Adipocyte (in vitro differentiated cells): ENCODE measurements around the gene TFEB.

ENCODE experiments used
- DNase-seq: peaks from one replicate; pipeline ENCODE4 v3.0.0-alpha.2; 2015; ENCODE audit warnings: low read depth
- H3K27me3 ChIP-seq: replicated peaks from 2 replicates; pipeline ENCODE4 v1.7.0; 2013; ENCODE audit warnings: mild to moderate bottlenecking, low read length, moderate library complexity; ENCODE audit not compliant: control insufficient read depth, insufficient read depth
- H3K36me3 ChIP-seq: 2 replicates; pipeline ENCODE4 v1.7.0; 2013; ENCODE audit warnings: low read length, mild to moderate bottlenecking, moderate library complexity; ENCODE audit not compliant: control insufficient read depth, insufficient read depth, severe bottlenecking
- H3K4me1 ChIP-seq: 2 replicates; pipeline ENCODE4 v1.7.0; 2013; ENCODE audit warnings: mild to moderate bottlenecking, low read length, moderate library complexity; ENCODE audit not compliant: control insufficient read depth, insufficient read depth
- H3K4me3 ChIP-seq: 2 replicates; pipeline ENCODE4 v1.7.0; 2013; ENCODE audit warnings: mild to moderate bottlenecking, low read length, moderate library complexity
- H3K9ac ChIP-seq: 2 replicates; pipeline ENCODE4 v1.7.0; 2013; ENCODE audit warnings: mild to moderate bottlenecking, low read length, moderate library complexity
- H3K9me3 ChIP-seq: 2 replicates; pipeline ENCODE4 v1.7.0; 2013; ENCODE audit warnings: mild to moderate bottlenecking, low read length, moderate library complexity; ENCODE audit not compliant: control insufficient read depth

The TFEB gene

GRCh38 chr6:41706876-41707564 lies 28.4 kb downstream of the TFEB start:
- Histone ChIP-seq H3K9me3 (no peaks in the 10 kb centered on the region), H3K9ac (no peak overlapping the region), H3K4me1 (peaks cover 21% of the 10 kb centered on the region), H3K36me3 (no peaks in the 10 kb centered on the region), H3K27me3 (no peaks in the 10 kb centered on the region), H3K4me3 (no peak overlapping the region)
- DNase-seq: peak; percentile 79

GRCh38 chr6:41705996-41706835 lies 29.2 kb downstream of the TFEB start:
- H3K4me3 ChIP-seq: no peak overlapping the region
- H3K27me3 ChIP-seq: no peaks in the 10 kb centered on the region
- H3K9ac ChIP-seq: peak overlapping the region; percentile 3
- H3K9me3 ChIP-seq: no peaks in the 10 kb centered on the region
- H3K4me1 ChIP-seq: peaks cover 21% of the 10 kb centered on the region
- peak; percentile 86 for DNase-seq
- no peaks in the 10 kb centered on the region for H3K36me3 ChIP-seq

- no peak for DNase-seq
- no peaks in the 10 kb centered on the region for H3K36me3 ChIP-seq
- no peak overlapping the region for H3K4me3 ChIP-seq
- H3K9ac ChIP-seq: peak overlapping the region; percentile 3
- no peaks in the 10 kb centered on the region for H3K27me3 ChIP-seq
- H3K9me3 ChIP-seq: no peaks in the 10 kb centered on the region
- peaks cover 21% of the 10 kb centered on the region for H3K4me1 ChIP-seq
These were observed 30.0 kb downstream of the TFEB start for GRCh38 chr6:41705311-41705995.

GRCh38 chr6:41704656-41705310 lies 30.6 kb downstream of the TFEB start:
- H3K4me3 ChIP-seq: no peak overlapping the region
- no peaks in the 10 kb centered on the region for H3K36me3 ChIP-seq

DNA sequence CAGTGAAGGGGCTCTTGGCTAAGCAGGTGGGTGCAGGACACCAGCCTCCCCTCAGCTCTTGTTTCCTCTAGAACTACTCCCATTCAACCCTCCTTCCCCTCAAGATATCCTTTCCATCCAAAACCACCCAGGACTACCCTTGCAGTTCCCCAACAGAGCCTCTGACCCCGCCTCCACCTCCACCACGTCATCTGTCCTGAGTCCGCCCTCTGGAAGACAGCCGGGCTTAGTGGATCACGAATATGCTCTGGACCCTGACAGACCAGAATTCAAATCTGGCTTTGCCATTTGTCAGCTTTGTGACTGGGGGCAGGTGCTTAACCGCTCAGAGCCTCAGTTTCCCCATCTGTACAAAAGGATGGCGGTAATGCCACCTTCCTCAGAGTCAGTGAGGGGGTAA lies 31.4 kb downstream of the TFEB start:
- Histone ChIP-seq H3K9ac (no peak overlapping the region), H3K27me3 (no peaks in the 10 kb centered on the region), H3K36me3 (no peaks in the 10 kb centered on the region), H3K4me3 (no peak overlapping the region), H3K4me1 (peaks cover 21% of the 10 kb centered on the region), H3K9me3 (no peaks in the 10 kb centered on the region)
- no peak for DNase-seq

More at GRCh38 chr6:41704656-41705310, 30.6 kb downstream of the TFEB start:
- no peaks in the 10 kb centered on the region for H3K9me3 ChIP-seq
- H3K27me3 ChIP-seq: no peaks in the 10 kb centered on the region
- no peak for DNase-seq
- no peak overlapping the region for H3K9ac ChIP-seq
- peaks cover 21% of the 10 kb centered on the region for H3K4me1 ChIP-seq

GRCh38 chr6:41702771-41703494 lies 32.5 kb downstream of the TFEB start:
- Histone ChIP-seq H3K9ac (no peak overlapping the region), H3K4me3 (no peak overlapping the region), H3K4me1 (peaks cover 21% of the 10 kb centered on the region), H3K27me3 (no peaks in the 10 kb centered on the region), H3K36me3 (no peaks in the 10 kb centered on the region), H3K9me3 (no peaks in the 10 kb centered on the region)
- no peak for DNase-seq

DNA sequence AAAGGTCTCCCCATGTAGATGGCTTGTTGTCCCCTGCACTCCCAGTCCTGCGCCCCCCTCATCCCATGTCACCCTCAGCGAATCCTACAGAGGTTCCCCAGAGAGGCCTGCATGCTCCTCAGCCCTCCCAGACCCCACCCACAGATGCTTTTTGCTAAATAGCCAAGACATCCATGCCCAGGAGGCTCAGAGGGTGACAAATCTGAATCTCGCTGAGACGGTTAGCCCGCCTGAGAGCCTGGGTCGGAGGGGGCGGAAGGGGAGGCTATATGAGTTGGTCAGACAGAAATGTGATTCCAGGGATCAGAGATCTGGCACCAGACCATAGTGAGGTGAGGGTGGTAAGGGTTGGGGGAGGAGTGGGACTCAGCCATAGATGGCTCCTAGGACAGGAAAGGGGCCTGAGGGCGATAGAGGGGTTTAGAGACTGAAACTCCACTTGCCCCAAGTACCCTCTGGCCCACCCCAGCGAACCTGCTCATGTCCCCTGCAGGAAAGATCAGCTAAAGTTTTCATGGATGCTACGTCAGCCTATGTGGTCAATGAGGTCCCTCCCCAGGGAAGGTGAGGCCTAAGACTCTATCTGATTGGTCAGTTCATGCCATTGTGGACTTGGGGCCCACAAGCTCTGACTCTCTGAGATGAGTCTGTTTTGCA lies 33.2 kb downstream of the TFEB start:
- no peaks in the 10 kb centered on the region for H3K27me3 ChIP-seq
- peaks cover 21% of the 10 kb centered on the region for H3K4me1 ChIP-seq
- no peak overlapping the region for H3K9ac ChIP-seq
- DNase-seq: no peak
- no peak overlapping the region for H3K4me3 ChIP-seq
- H3K36me3 ChIP-seq: no peaks in the 10 kb centered on the region
- H3K9me3 ChIP-seq: no peaks in the 10 kb centered on the region

- Histone ChIP-seq H3K9ac (no peak overlapping the region), H3K4me3 (no peak overlapping the region), H3K27me3 (no peaks in the 10 kb centered on the region), H3K9me3 (no peaks in the 10 kb centered on the region), H3K36me3 (no peaks in the 10 kb centered on the region), H3K4me1 (peaks cover 8% of the 10 kb centered on the region)
- DNase-seq: no peak
These were observed 34.7 kb downstream of the TFEB start for GRCh38 chr6:41700463-41701347.

DNA sequence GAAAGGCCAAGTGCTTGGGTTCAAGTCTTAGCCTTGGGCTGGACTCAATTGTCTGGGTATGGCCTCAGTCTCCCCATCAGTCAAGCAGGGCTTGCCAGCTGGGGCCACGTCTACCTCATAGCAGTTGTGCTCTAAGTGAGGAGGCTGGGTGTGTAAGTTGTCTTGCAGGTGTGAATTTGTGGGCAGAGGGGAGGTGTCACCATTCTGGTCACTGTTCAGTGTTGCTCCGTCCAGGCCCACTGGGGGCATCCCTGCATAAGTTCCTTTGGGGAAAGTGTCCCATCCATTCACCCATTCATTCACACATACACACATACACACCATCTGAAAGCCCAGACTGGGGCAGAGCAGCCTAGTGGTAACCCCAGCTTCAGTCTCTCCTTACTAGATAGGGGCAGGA lies 36.3 kb downstream of the TFEB start:
- Histone ChIP-seq H3K9me3 (no peaks in the 10 kb centered on the region), H3K9ac (no peak overlapping the region), H3K27me3 (no peaks in the 10 kb centered on the region), H3K36me3 (no peaks in the 10 kb centered on the region), H3K4me3 (no peak overlapping the region), H3K4me1 (no peaks in the 10 kb centered on the region)
- DNase-seq: no peak
